ENCODE data around the gene ILF2. TPM values are rescaled to one million over a fixed set of nuclear protein-coding genes. Genes with fewer than 3 reads are reported as not detected.

The ILF2 gene
- total and polyA plus RNA-seq, 2 experiments from 2014 or later: 200 to 276 TPM

- TF ChIP-seq CTCF (IDR thresholded peaks at IDR 0.05; ENCODE audit: low read depth, low read length): no peak
- Histone ChIP-seq H3K27ac (no peak overlapping the region), H3K36me3 (peaks cover 11% of the 10 kb centered on the region), H3K9me3 (ENCODE audit: low read depth) (no peaks in the 10 kb centered on the region), H3K4me3 (no peak overlapping the region), H3K4me1 (ENCODE audit: low read depth) (no peaks in the 10 kb centered on the region), H3K27me3 (no peaks in the 10 kb centered on the region)
- no peak for DNase-seq (ENCODE audit: low read depth in 1 of 2, low spot score in 1 of 2)
These were observed 20.9 kb downstream of the ILF2 start for GRCh38 chr1:153649863-153650235.

- Histone ChIP-seq H3K9me3 (ENCODE audit: low read depth) (no peaks in the 10 kb centered on the region), H3K27ac (peak overlapping the region; percentile 77), H3K4me1 (ENCODE audit: low read depth) (no peaks in the 10 kb centered on the region), H3K36me3 (peaks cover 16% of the 10 kb centered on the region), H3K27me3 (no peaks in the 10 kb centered on the region), H3K4me3 (no peak overlapping the region)
- TF ChIP-seq CTCF (IDR thresholded peaks at IDR 0.05; ENCODE audit: low read depth, low read length): no peak
- DNase-seq (ENCODE audit: low read depth in 1 of 2, low spot score in 1 of 2): no peak
These were observed 21.5 kb downstream of the ILF2 start for GRCh38 chr1:153649137-153649862.

DNA sequence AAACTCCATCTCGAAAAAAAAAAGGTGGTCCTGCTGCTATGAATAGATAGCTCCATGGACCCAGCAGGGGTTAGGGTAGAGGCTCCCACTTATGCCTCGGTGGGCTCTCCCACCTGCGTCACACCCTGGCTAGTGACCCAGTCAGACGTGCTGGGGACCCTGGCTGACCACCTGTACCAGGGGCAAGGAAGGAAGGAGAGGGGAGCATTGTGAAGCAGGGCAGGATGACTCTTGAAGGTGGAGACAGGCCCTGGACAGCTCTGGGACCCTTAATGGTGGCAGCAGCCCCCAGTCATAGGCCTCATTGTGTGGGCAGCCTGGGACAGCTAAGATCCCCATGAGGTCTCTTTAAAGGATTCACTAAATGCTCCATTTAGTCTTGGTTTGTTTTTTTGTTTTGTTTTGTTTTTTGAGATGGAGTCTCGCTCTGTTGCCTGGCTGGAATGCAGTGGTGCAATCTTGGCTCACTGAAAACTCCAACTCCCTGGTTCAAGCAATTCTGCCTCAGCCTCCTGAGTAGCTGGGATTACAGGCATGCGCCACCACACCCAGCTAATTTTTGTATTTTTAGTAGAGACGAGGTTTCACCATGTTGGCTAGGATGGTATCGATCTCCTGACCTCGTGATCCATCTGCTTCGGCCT is 22.7 kb downstream of the ILF2 start:
- H3K36me3 ChIP-seq: peaks cover 27% of the 10 kb centered on the region
- no peak for DNase-seq (ENCODE audit: low read depth in 1 of 2, low spot score in 1 of 2)
- H3K4me3 ChIP-seq: no peak overlapping the region
- no peaks in the 10 kb centered on the region for H3K4me1 ChIP-seq (ENCODE audit: low read depth)
- no peaks in the 10 kb centered on the region for H3K9me3 ChIP-seq (ENCODE audit: low read depth)
- H3K27ac ChIP-seq: peak overlapping the region; percentile 77
- TF ChIP-seq CTCF (IDR thresholded peaks at IDR 0.05; ENCODE audit: low read depth, low read length): no peak
- no peaks in the 10 kb centered on the region for H3K27me3 ChIP-seq

DNA sequence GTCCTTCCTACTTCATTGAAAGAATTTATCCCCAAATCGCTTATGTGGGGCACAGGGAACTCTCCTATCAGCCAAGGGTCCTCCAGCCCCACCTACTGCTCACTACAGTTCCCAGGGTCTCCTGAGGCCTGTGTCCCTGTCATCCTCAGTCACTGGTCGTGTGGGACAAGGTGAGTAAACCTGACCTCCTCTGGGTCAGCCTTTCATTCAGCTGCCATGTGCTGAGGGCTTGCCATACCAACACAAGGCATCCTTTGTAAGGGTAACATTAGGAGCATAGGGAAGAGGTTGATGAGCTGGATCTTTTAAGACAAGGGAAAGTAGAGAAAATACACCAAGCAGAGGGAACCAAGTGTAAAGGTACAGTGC is 23.5 kb downstream of the ILF2 start:
- no peak overlapping the region for H3K4me3 ChIP-seq
- no peak for TF ChIP-seq CTCF (IDR thresholded peaks at IDR 0.05; ENCODE audit: low read depth, low read length)
- no peaks in the 10 kb centered on the region for H3K9me3 ChIP-seq (ENCODE audit: low read depth)
- no peaks in the 10 kb centered on the region for H3K4me1 ChIP-seq (ENCODE audit: low read depth)
- no peaks in the 10 kb centered on the region for H3K27me3 ChIP-seq
- no peak for DNase-seq (ENCODE audit: low read depth in 1 of 2, low spot score in 1 of 2)
- peaks cover 34% of the 10 kb centered on the region for H3K36me3 ChIP-seq
- H3K27ac ChIP-seq: peak overlapping the region; percentile 77

DNA sequence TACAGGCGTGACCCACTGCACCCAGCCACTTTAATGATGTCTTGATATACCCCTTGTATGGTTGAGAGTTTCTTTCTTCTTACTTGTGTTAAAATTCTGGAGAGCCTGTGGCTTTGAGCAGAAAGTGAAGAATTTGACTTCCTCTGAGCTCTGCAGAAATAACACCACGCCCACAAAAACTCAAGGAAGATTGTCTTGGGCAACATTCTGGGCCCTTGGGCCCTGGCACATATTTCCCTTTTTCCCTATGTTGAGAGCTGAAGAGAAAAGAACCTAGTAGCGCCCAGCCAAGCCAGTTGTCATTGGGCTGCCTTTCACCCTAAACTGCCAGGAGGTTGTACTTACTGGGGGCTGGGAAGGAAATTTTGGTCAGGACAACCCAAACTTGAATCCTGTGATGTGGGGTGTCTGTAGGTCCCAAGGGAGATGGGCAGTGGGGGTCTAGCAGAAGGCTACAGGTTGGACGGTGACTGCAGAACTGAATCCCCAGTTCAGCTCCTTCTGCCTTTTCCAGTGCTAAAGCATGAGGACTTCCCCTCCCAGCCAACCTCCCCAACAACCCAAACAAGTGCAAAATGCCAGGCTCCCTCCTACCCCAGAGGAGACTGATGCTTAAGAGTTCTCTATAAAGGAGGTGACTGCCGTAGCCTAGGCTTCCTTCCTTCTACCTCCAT is 24.0 kb downstream of the ILF2 start:
- peak overlapping the region; percentile 77 for H3K27ac ChIP-seq
- H3K27me3 ChIP-seq: no peaks in the 10 kb centered on the region
- TF ChIP-seq CTCF (IDR thresholded peaks at IDR 0.05; ENCODE audit: low read depth, low read length): no peak
- peaks cover 40% of the 10 kb centered on the region for H3K36me3 ChIP-seq
- no peaks in the 10 kb centered on the region for H3K4me1 ChIP-seq (ENCODE audit: low read depth)
- DNase-seq (ENCODE audit: low read depth in 1 of 2, low spot score in 1 of 2): no peak
- no peaks in the 10 kb centered on the region for H3K9me3 ChIP-seq (ENCODE audit: low read depth)
- no peak overlapping the region for H3K4me3 ChIP-seq
